Heart right ventricle (tissue), 16 donors: ENCODE data around the gene NPR2. TPM values are rescaled to one million over a fixed set of nuclear protein-coding genes. Genes with fewer than 3 reads are reported as not detected.

Experiments used
- ATAC-seq, 8 donors: fragments of 200-7000 bp; cut with Tn5 transposase; one replicate each; pipeline ENCODE4 v1.9.1; 2020; ENCODE audit warnings: mild to moderate bottlenecking in 8 of 8, moderate library complexity in 8 of 8, moderate number of reproducible peaks in 1 of 8
- DNase-seq, 2 donors: peaks; one replicate each; pipeline ENCODE4 v3.0.0-alpha.2; 2020
- H3K27ac ChIP-seq, 10 donors: fragments of 200-600 bp; sonication (generic) in 2 of 10; one replicate each; pipeline versions ENCODE4 v1.5.0 to v1.8.0; 2020 to 2022; ENCODE audit warnings: mild to moderate bottlenecking in 3 of 10
- H3K27me3 ChIP-seq, 7 donors: fragments of 200-600 bp; one replicate each; pipeline ENCODE4 v1.8.0; 2021 to 2022; ENCODE audit warnings: mild to moderate bottlenecking in 2 of 7
- H3K36me3 ChIP-seq, 9 donors: fragments of 200-600 bp; sonication (generic) in 1 of 9; one replicate each; pipeline versions ENCODE4 v1.5.0 to v1.8.0; 2020 to 2022; ENCODE audit warnings: mild to moderate bottlenecking in 2 of 9
- H3K4me1 ChIP-seq, 9 donors: fragments of 200-600 bp; sonication (generic) in 1 of 9; one replicate each; pipeline versions ENCODE4 v1.5.0 to v1.8.0; 2020 to 2022; ENCODE audit warnings: mild to moderate bottlenecking in 4 of 9
- H3K4me3 ChIP-seq, 10 donors: fragments of 200-600 bp; sonication (generic) in 2 of 10; one replicate each; pipeline versions ENCODE4 v1.5.0 to v1.8.0; 2020 to 2022; ENCODE audit warnings: mild to moderate bottlenecking in 7 of 10, moderate library complexity in 2 of 10
- H3K9me3 ChIP-seq, 11 donors: fragments of 200-600 bp in 10 of 11; sonication (generic) in 2 of 11; one replicate each; pipeline versions ENCODE4 v1.5.0 to v1.8.0; 2013 to 2022; ENCODE audit warnings: mild to moderate bottlenecking in 2 of 11, control low read depth in 1 of 11, moderate library complexity in 1 of 11
- CTCF ChIP-seq, 9 donors: fragments of 200-600 bp; sonication (generic) in 2 of 9; IDR thresholded peaks; one replicate each; pipeline versions ENCODE4 v1.5.0 to v1.8.0; 2021 to 2022; ENCODE audit warnings: antibody characterized with exemption in 9 of 9, mild to moderate bottlenecking in 5 of 9, moderate library complexity in 1 of 9
- WGBS, 2 donors: extraction: QIAGEN DNeasy Blood & Tissue Kit; methylation state at CpG; one replicate each; pipeline ENCODE4 v1.1.7; 2013; ENCODE audit warnings: inconsistent platforms in 1 of 2; 5-methylcytosine and 5-hydroxymethylcytosine counted together
- intact Hi-C, 10 donors: fragments of 100-400 bp; cut with DNase I; formaldehyde crosslinking; loops; one replicate each; pipeline versions ENCODE4 v1.11.1 to v1.14.2; 2022
- polyA plus RNA-seq, 2 donors: library from polyadenylated mRNA; stranded (reverse); fragments of 200-250 nt; gene quantifications; one replicate each; pipeline ENCODE4 v1.2.3, GENCODE V29; 2013
- total RNA-seq, 10 donors: library from RNA; stranded (reverse); fragmentation: NEBNext Ultra II Directional in 3 of 10; extraction: Animal tissue kit (Norgen Biotek cat#: 25700) in 3 of 10; gene quantifications; one replicate each; pipeline versions ENCODE4 v1.2.1 to v1.2.4, GENCODE V29; 2021 to 2023
- donor health status: Arrhythmogenic right ventricular cardiomyopathy.
- donor health status: ischemic (EF 13 %, LVEDD 7.1; RV severe dilation, severe dysfunction).
- donor health status: healthy with polysubstance abuse.
- donor health status: DM: no; HTN: yes; CAD: no.
- donor health status: DM: no; HTN: no; CAD: no.
- donor health status: ischemic (EF 25% LVEDD 6.9; RV normal size, moderate dysfunction).
- donor health status: ischemic (EF 25% LVEDD 5.7; RV mildly dilated, moderate dysfunction).
- donor health status: healthy.
- donor health status: DM: yes; HTN: yes; CAD: no.
- donor health status: Ischemic cardiomyopathy.
- donor health status: ischemic (EF 35%, LVEDD 5.7; RV mildly dilated, moderate dysfunction).
- donor health status: nonischemic (EF 11% LVEDD 7.7; RV severe dilation, severe dysfunction).
- donor health status: DM: yes; HTN: yes; CAD: no.
- donor health status: PGD.
- donor health status: ischemic (EF 29% LVEDD 5.4; RV normal size, mild dysfunction).
- donor health status: nonischemic (EF 23%, LVEDD 6.1; RV moderate dilation, normal function).

The NPR2 gene
- total and polyA plus RNA-seq, 12 donors: 13.5 to 26.4 (median 20.8) TPM

DNA sequence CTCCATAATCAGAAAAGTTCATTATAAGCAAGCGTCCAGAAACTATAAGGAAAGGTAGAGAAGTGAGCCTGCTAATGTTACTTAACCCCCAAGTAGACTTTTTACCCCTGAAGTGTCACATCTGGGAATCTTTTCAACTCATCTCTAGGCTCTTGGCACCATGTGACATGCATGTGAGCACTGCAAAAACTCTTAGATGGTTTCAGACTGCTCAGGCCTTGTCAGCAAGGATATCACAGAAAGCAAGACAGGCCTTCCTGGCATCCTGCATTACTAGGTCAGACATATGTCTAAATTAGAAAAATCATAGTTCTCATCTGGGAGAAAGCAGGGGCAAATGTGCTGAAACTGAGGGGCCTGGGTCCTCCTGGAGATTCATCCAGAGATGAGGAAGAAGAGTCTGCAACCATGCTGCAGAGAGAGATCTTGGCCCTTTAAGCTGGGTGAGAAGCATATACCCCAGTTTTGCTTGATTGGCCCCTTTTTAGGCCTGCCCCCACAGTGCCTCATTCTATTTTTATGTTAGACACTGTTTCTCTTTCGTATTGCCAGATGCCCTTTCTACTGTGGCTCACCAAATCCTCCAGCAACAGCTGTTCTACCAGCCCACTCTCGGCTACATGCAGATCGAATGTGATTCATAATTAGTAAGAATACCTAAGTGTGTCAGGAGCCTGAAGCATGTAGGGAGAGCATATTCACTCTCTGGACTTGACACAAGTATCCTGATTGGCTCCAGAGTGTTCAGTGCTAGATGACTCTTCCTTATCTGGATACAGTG, 56.6 kb downstream of the NPR2 start:
- Histone ChIP-seq H3K27ac (peak overlapping the region in 8 of 10 donors; percentile 23 to 66 (median 55)), H3K36me3 (peaks cover 0 to 21% (median 0%) of the 10 kb centered on the region in 9 donors), H3K4me3 (no peak overlapping the region), H3K27me3 (peaks cover 0 to 69% (median 3%) of the 10 kb centered on the region in 7 donors), H3K9me3 (no peaks in the 10 kb centered on the region), H3K4me1 (peaks cover 2 to 54% (median 31%) of the 10 kb centered on the region in 9 donors)
- intact Hi-C loops: no loop called here
- no peak for DNase-seq
- ATAC-seq: peak; percentile 38 to 84 (median 77)
- WGBS, 2 donors: 55 to 66% methylated on average over 4 of the region's 4 CpGs
- no peak for TF ChIP-seq CTCF (IDR thresholded peaks at IDR 0.05)

- intact Hi-C loops: loop anchor here in 1 of 10 donors (5.0 kb wide), 1 partner anchor 35 kb away; no protein-coding TSS in a partner anchor
- no peak for ATAC-seq
- no peak for TF ChIP-seq CTCF (IDR thresholded peaks at IDR 0.05)
- H3K4me1 ChIP-seq: peaks cover 0 to 17% (median 9%) of the 10 kb centered on the region in 9 donors
- no peaks in the 10 kb centered on the region for H3K9me3 ChIP-seq
- no peak overlapping the region for H3K4me3 ChIP-seq
- H3K36me3 ChIP-seq: peaks cover 0 to 19% (median 0%) of the 10 kb centered on the region in 9 donors
- no peak overlapping the region for H3K27ac ChIP-seq
- no peak for DNase-seq
- 95 to 98% methylated on average over 2 of the region's 2 CpGs for WGBS, 2 donors
- peaks cover 0 to 87% (median 6%) of the 10 kb centered on the region in 7 donors for H3K27me3 ChIP-seq
These were observed 61.0 kb downstream of the NPR2 start for GRCh38 chr9:35852267-35852815.

DNA sequence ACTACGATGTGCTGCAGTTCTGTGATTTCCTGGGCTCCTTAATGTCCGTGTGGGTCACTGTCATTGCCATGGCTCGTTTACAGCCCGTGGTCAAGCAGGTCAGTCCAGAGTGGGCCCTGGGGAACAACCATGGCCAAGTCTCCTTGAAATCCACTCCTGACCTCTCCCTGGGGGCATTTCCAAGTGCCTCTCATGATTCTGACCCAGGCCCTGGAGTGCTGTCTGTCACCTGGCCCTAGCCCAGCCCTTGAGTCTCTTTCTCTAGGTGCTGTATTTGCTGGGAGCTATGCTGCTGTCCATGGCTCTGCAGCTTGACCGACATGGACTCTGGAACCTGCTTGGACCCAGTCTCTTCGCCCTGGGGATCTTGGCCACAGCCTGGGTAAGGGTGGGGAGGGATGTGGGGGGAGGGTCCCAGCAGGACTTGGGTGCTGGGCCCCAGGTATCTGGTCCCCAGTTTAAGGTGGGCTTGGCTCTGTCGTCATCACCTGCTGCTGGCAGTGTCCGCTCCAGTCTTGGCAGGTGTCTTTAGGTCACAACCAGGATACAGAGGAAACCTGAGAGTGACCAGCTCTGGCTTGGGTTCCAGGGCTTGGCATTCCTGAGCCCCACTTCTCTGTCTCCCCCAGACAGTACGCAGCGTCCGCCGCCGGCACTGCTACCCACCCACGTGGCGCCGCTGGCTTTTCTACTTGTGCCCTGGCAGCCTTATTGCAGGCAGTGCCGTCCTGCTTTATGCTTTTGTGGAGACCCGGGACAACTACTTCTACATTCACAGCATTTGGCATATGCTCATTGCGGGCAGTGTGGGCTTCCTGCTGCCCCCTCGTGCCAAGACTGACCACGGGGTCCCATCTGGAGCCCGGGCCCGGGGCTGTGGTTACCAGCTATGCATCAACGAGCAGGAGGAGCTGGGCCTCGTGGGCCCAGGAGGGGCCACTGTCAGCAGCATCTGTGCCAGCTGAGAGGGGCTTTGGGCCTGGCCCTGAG, 61.8 kb downstream of the NPR2 start:
- WGBS, 2 donors: 92 to 94% methylated on average over 25 of the region's 25 CpGs
- no peaks in the 10 kb centered on the region for H3K9me3 ChIP-seq
- no peak overlapping the region for H3K27ac ChIP-seq
- no peak overlapping the region for H3K4me3 ChIP-seq
- peaks cover 0 to 16% (median 0%) of the 10 kb centered on the region in 9 donors for H3K36me3 ChIP-seq
- TF ChIP-seq CTCF (IDR thresholded peaks at IDR 0.05): no peak
- intact Hi-C loops: loop anchor here in 1 of 10 donors (5.0 kb wide), 1 partner anchor 34 kb away; no protein-coding TSS in a partner anchor
- ATAC-seq (peak in 1 of 8 donors; percentile 21), DNase-seq (no peak)
- H3K4me1 ChIP-seq: peaks cover 0 to 10% (median 1%) of the 10 kb centered on the region in 9 donors
- H3K27me3 ChIP-seq: peaks cover 0 to 79% (median 6%) of the 10 kb centered on the region in 7 donors
